Measurements from ENCODE around the gene TAF1.
"Not testable (repeated sequence)": the region's sequence is repeated elsewhere in the genome, so short reads cannot be mapped to it uniquely, and the experiment has no call there.

TAF1 gene

DNA sequence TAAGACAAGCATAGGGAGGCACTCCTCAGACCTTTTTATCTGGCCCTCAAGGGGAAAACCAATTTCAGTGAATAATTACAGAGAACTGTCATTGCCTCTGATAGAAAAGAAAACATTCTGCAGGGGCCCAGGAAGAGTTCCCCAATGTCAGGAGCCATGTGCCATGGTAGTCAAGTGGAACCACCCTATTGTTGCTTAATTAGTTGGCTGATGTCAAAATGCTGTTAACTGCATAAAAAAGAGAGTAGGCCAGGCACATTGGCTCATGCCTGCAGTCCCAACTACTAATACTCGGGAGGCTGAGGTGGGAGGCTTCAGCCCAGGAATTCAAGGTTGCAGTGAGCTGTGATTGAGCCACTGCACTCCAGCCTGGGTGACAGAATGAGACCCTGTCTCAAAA lies 138.2 kb downstream of the TAF1 start:
- no peak for DNase-seq (ENCODE audit: low read depth)

DNA sequence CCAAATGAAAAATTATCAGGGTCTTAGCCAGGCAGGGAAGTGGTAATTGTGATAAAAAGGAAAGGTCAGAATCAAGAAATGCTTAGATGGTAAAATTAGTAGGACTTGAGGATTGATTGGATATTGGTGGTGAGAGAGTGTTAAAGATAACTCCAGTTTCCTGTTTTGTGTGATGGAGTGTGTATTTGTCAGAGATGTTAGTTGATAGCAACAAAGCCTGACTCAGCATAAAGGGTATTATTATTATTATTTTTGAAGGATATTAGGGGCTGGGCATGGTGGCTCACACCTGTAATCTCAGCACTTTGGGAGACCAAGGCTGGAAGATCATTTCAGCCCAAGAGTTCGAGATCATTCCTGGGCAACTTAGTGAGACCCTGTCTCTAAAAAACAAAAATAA lies 143.1 kb downstream of the TAF1 start:
- DNase-seq (ENCODE audit: low read depth) = no peak

DNA sequence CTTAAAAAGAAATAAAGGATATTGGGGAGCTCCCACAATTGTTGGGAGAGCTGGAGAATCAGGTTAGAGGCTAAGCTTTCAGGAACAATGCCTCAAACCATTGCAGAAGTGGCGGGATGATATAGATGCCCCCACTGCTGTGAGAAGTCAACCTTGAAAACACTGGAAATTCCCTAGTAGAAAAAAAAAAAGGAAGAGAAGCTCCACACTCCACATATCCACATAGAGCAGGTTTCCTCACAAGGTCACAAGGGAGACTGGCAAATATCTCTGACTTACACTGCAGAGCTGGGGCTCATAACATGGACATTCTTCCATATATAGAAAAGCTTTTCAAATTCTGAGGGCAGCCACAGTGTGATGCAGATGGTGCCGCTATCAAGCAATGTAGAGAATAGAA lies 144.0 kb downstream of the TAF1 start:
- no peak for DNase-seq (ENCODE audit: low read depth)

DNA sequence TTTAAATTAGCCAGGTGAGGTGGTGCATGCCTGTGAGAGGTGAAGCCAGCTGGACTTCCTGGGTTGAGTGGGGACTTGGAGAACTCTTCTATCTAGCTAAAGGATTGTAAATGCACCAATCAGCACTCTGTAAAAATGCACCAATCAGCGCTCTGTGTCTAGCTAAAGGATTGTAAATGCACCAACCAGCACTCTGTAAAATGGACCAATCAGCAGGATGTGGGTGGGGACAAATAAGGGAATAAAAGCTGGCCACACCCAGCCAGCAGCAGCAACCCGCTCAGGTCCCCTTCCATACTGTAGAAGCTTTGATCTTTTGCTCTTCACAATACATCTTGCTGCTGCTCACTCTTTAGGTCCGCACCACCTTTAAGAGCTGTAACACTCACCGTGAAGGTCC lies 147.6 kb downstream of the TAF1 start:
- DNase-seq (ENCODE audit: low read depth) = not testable (repeated sequence)

DNA sequence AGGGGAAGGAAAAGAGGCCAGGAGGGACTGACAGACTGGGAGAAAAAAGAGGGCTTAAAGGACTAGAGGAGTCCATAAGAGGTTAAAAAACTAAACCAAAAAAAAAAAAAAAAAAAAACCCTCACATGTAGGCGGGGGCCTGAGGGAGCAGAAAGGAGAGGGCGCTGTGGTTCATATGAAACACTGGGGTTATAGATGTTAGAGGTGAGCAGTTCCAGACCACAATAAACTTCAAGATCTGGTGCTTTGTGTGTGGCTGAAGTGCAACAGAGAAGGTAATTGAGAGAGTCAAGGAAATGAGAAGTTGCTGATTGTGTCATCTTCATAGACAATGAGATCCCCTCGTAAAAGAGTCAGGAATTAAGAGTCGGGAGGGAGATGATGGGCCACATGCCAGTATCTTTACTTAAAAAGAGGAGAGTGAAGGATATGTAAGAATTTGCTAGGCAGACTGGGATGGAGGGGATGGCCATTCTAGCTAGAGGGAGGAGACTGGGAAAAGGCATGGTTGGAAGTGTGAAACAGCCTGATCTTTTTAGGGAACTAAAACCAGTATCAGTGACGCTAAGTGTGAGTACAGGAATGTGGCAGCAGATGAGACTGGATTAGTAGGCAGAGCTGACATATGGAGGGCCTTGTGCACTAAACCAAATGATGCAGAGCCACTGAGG lies 148.3 kb downstream of the TAF1 start:
- no peak for DNase-seq (ENCODE audit: low read depth)

DNA sequence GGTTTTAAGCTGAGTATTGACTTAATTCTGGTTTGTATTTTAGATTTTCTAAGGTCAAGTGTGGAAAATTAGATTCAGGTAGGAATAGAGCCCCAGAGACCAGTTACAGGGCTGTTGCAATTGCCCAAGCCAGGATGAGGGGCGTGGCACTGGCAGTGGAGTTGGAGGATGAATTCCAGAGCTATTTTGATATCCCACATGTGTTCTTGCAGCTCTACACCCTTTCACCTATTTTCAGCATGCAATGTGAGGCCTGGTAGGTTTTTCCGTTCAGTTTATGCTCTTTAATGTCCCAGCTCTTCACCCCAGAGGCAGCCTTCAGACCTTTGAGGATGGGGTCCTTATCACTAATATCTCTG lies 148.9 kb downstream of the TAF1 start:
- no peak for DNase-seq (ENCODE audit: low read depth)

Measured in activated T-cell treated with anti-CD3 and anti-CD28 coated beads for 1 hour (primary cell).